ENCODE measurements around the gene GRB2.
"Not testable (repeated sequence)": the region's sequence is repeated elsewhere in the genome, so short reads cannot be mapped to it uniquely, and the experiment has no call there.

GRB2 gene

GRCh38 chr17:75405365-75406221 is at the start of gene GRB2:
Gene GRB2 (minus strand): TSS chr17:75405678. CDS start chr17:75393628, 12,050 bp downstream.
- DNase-seq (ENCODE audit: low read depth, low spot score) = peak; percentile 99

DNA sequence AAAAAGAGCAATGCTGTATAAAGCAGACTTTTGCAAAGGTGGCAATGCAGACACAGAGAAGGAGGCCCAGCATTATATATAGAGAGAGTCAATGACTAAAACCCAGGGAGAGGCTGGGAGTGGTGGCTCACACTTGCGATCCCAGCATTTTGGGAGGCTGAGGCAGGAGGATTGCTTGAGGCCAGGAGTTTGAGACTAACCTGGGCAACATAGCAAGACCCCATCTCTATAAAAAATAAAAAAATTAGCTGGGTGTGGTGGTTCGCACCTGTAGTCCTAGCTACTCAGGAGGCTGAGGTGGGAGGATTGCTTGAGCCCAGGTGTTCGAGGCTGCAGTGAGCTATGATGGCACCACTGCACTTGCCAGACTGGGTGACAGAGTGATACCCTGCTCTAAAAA is 49.2 kb upstream of the GRB2 start:
- DNase-seq (ENCODE audit: low read depth, low spot score) = not testable (repeated sequence)

DNA sequence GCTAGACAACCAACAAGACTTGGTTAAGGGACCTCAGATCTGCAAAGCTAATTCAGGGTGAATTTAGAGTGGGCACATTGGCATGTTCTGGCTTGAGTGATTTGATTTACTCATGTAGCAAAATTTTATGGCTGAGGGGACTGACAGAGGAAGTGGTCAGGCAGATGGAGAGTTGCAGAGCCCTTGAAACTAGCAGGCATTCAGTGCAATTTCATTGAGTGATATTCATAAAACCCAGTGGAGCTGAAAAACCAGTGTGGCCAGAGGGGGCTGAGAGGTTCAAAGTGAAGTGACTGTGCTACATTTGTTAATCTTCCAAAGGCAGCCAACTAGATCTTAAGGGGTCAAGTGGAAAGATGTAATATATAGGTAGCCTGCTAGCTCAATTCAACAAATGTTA is 48.7 kb upstream of the GRB2 start:
- DNase-seq (ENCODE audit: low read depth, low spot score) = no peak

DNA sequence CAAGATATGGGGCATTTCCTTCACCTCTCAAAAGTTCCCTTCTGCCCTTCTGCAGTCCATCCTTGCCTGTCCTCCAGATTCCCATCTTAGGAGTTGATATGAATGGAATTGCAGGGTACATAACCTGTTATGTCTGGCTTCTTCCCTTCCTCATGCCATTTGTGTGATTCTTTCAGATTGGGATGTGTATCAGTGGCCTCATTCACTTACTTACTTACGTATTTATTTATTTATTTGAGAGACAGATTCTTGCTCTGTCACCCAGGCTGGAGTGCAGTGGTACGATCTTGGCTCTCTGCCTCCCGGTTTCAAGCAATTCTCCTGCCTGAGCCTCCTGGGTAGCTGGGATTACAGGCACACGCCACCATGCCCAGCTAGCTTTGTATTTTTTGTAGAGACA is 44.8 kb upstream of the GRB2 start:
- DNase-seq (ENCODE audit: low read depth, low spot score) = no peak

GRCh38 chr17:75447951-75448856 is 42.7 kb upstream of the GRB2 start:
- DNase-seq (ENCODE audit: low read depth, low spot score) = no peak

GRCh38 chr17:75445896-75446295 is 40.4 kb upstream of the GRB2 start:
- DNase-seq (ENCODE audit: low read depth, low spot score) = not testable (repeated sequence)

DNA sequence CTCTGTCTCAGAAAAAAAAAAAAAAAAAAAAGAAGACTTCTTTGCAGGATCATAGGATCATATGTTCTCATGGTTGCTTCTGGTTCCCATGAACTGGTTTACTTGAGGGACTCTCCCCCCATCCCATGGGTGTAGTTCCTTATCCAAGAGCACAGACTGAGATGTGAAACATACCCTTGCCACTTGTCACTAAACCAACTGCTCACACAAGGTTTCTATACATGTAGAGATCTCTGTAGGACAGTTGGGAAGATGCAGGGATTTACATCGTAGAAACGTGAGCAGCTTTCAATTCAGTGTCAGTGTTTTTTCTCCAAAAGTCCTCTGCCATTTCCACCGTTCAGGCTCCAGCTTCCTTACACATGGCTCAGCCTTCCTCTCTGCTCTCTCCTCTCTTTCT is 39.8 kb upstream of the GRB2 start:
- no peak for DNase-seq (ENCODE audit: low read depth, low spot score)

- DNase-seq (ENCODE audit: low read depth, low spot score) = no peak
These were observed 37.0 kb upstream of the GRB2 start for GRCh38 chr17:75442168-75443103.

DNA sequence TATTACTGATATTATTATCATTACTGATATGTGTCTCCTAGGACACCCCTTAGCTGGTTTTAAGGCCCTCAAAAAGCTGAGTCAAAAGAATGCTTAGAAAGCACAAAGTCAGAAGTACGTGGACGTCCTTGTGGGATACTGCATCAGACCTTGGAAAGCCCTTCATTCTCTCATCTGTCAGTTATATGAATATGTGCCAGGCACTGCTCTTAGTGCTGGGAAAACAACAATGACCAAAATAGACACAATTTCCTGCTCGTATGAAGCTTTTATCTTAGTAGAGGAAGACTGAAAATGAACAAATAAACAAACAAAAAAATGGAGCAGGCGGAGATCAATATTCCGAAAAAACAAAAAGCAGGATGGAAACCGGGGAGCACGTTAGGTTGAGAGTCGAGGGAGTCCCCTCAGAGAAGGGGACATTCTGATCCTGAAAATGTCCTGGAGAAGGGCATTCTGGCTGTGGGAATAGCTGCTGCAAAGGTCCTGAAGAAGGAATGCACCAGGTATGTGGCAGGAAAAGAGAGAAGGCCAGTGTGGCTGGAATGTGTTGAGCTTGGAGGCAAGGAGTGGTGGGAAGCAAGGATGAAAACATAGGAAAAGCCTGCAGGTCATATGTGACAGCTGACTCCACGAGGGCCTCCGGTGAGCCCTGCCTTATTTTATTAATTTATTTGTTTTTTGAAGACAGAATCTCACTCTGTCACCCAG is 35.4 kb upstream of the GRB2 start:
- no peak for DNase-seq (ENCODE audit: low read depth, low spot score)

GRCh38 chr17:75439287-75439686 is 33.8 kb upstream of the GRB2 start:
- no peak for DNase-seq (ENCODE audit: low read depth, low spot score)

DNA sequence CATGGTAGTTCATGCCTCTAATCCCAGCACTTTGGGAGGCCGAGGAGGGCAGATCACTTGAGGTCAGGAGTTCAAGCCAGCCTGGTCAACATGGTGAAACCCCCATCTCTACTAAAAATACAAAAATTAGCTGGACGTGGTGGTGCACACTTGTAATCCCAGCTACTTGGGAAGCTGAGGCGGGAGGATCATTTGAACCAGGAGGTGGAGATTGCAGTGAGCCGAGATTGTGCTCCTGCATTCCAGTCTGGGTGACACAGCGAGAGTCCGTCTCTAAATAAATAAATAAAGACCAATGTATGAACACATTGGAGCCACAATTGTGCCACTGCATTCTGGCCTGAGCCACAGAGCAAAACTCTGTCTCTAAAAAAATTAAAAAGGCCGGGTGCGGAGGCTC is 31.9 kb upstream of the GRB2 start:
- DNase-seq (ENCODE audit: low read depth, low spot score) = not testable (repeated sequence)

GRCh38 chr17:75434433-75434832 is 29.0 kb upstream of the GRB2 start:
- not testable (repeated sequence) for DNase-seq (ENCODE audit: low read depth, low spot score)

DNA sequence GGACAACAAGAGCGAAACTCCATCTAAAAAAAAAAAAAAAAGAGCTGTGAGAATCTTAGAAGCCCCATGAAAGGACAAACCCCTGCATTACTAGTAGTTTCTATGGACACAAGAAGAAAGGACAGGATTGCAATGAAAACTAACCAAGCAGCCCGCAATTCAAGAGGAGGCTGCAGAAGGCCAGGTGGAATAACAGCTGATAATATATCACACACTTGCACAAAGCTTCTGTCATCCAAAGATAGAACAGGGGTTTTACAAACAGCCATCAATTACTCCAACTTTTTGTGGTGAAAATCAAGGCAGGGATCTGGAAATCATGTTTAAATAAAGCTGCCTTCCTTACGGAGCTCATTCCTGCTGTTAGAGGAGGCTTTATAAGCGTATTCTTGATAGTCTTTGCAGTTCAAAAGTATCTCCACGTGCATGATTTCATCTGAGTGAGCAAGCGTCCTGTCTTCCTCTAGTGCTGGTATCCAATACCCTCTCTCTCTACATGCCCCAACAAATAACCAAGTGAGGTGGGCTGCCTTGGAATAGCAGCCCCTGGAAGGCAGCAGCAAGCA is 27.8 kb upstream of the GRB2 start:
- no peak for DNase-seq (ENCODE audit: low read depth, low spot score)

DNA sequence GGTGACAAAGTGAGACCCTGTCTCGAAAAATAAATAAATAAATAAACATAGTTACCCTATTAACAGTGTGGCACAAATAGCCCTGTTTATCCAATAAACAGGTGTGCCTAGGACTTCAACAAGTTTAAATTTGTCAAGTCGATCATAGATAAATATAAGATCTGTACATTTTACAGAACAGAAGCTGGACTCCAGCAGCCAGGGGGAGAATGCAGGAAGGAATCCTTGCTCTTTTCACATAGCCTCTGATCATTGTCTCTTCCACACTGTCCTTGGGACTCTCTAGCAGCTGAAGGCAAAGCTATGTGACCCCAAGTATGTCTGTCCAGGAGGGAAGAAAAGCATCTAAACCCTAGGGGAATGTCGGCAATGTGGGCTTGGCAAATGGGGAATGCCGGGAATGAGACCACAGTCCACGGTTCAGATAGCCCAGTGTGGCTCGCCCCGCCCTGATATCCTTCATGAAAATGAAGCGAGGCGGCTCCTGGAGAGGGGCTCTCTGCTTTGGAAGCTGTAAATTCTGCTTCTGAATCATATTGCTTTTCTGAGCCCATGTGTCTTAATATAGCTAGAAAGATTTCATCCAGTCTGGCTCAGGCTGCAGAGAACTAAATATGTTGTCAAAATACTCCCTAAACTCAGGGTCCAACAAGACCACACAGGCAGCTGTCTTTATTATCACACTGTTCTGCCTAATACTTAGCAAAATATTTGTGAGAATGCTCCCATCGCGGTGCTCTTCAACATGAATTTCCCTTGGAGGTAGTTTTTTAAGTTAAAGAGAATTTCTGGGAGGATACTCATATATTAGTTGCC is 24.9 kb upstream of the GRB2 start:
- DNase-seq (ENCODE audit: low read depth, low spot score) = no peak

GRCh38 chr17:75428543-75429469 is 23.3 kb upstream of the GRB2 start:
- DNase-seq (ENCODE audit: low read depth, low spot score) = no peak

DNA sequence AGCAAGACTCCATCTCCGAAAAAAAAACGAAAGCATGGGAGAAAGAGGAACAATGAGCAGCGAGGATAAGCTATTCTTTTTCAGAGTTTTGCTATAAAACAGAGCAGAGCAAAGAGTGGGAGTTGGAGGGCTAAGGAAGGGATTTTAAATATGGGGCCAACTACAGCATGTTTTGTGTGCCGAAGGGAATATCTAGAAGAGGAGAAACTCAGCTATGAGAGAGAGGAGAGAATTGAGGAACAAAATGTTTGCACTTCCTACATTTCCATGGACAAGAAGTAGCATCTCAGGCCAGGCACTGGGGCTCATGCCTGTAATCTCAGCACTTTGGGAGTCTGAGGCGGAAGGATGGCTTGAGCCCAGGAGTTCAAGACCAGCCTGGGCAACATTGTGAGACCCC is 13.1 kb upstream of the GRB2 start:
- DNase-seq (ENCODE audit: low read depth, low spot score) = no peak

- DNase-seq (ENCODE audit: low read depth, low spot score) = no peak
These were observed 11.6 kb upstream of the GRB2 start for GRCh38 chr17:75417054-75417580.

DNA sequence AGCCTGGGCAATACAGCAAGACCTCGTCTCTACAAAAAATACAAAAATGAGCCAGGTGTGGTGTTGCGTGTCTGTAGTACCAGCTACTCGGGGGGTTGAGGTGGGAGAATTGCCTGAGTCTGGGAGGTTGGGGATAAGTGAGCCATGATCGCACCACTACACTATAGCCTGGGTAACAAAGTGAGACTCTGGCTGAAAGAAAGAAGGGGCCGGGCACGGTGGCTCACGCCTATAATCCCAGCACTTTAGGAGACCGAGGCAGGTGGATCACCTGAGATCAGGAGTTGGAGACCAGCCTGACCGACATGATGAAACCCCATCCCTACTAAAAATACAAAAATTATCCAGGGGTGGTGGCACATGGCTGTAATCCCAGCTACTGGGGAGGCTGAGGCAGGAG is 10.5 kb upstream of the GRB2 start:
- DNase-seq (ENCODE audit: low read depth, low spot score) = no peak

Measured in activated CD4-positive, CD25-positive, alpha-beta regulatory T cell treated with anti-CD3 and anti-CD28 coated beads, Interleukin-2, amount 50 U/mL, for 16 hours (primary cell).